Rectal smooth muscle tissue (tissue), 1 donor: ENCODE data around the gene KDM1B.
"Not testable (repeated sequence)": the region's sequence is repeated elsewhere in the genome, so short reads cannot be mapped to it uniquely, and the experiment has no call there.

Experiments
- H3K27ac ChIP-seq: one replicate; pipeline ENCODE4 v1.7.0; 2013; ENCODE audit warnings: low read depth, low read length, inconsistent platforms
- H3K27me3 ChIP-seq: one replicate; pipeline ENCODE4 v1.7.0; 2013; ENCODE audit warnings: low read length; ENCODE audit not compliant: control insufficient read depth, insufficient read depth
- H3K36me3 ChIP-seq: one replicate; pipeline ENCODE4 v1.7.0; 2013; ENCODE audit warnings: low read length; ENCODE audit not compliant: control insufficient read depth, insufficient read depth
- H3K4me1 ChIP-seq: one replicate; pipeline ENCODE4 v1.7.0; 2013; ENCODE audit warnings: low read length; ENCODE audit not compliant: control insufficient read depth, insufficient read depth
- H3K4me3 ChIP-seq: one replicate; pipeline ENCODE4 v1.7.0; 2013; ENCODE audit warnings: low read length
- H3K9ac ChIP-seq: one replicate; pipeline ENCODE4 v1.7.0; 2013; ENCODE audit warnings: low read length

The KDM1B gene

DNA sequence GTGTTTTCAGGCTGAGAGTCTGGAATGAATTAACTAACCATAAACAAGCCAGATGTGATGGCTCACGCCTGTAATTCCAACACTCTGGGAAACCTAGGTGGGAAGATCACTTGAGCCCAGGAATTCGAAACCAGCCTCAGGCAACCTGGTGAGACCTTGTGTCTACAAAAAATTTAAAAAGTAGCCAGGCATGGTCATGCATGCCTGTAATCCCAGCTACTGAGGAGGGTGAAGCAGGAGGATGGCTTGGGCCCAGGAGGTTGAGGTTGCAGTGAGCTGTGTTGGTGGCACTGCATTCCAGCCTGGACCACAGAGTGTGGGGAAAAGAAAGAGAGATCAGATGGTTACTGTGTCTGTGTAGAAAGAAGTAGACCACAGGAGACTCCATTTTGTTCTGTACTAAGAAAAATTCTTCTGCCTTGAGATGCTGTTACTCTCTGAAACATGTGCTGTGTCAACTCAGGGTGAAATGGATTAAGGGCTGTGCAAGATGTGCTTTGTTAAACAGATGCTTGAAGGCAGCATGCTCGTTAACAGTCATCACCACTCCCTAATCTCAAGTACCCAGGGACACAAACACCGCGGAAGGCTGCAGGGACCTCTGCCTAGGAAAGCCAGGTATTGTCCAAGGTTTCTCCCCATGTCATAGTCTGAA lies 71.4 kb downstream of the KDM1B start:
- not testable (repeated sequence) for H3K4me1 ChIP-seq, H3K36me3 ChIP-seq, H3K27me3 ChIP-seq, H3K27ac ChIP-seq, H3K4me3 ChIP-seq, H3K9ac ChIP-seq

DNA sequence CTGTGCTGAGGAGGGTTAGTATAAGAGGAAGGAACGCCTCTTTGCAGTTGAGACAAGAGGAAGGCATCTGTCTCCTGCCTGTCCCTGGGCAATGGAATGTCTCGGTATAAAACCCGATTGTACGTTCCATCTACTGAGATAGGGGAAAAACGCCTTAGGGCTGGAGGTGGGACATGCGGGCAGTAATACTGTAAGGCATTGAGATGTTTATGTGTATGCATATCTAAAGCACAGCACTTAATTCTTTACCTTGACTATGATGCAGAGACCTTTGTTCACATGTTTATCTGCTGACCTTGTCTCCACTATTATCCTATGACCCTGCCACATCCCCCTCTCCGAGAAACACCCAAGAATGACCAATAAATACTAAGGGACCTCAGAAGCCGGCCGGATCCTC lies 71.9 kb downstream of the KDM1B start:
- H3K36me3 ChIP-seq, H3K27ac ChIP-seq, H3K4me1 ChIP-seq: not testable (repeated sequence)

DNA sequence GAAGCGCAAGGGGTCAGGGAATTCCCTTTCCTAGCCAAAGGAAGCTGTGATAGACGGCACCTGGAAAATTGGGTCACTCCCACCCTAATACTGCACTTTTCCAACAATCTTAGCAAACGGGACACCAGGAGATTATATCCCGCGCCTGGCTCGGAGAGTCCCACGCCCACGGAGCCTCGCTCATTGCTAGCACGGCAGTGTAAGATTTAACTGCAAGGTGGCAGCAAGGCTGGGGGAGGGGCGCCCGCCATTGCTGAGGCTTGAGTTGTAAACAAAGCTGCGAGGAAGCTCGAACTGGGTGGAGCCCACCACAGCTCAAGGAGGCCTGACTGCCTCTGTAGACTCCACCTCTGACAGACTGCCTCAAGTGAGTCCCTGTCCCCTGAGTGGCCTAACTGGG lies 73.4 kb downstream of the KDM1B start:
- not testable (repeated sequence) for H3K4me1 ChIP-seq, H3K9ac ChIP-seq, H3K36me3 ChIP-seq, H3K27me3 ChIP-seq, H3K27ac ChIP-seq, H3K4me3 ChIP-seq

More for the DNA sequence above, 71.9 kb downstream of the KDM1B start:
- H3K4me3 ChIP-seq, H3K9ac ChIP-seq, H3K27me3 ChIP-seq: not testable (repeated sequence)

DNA sequence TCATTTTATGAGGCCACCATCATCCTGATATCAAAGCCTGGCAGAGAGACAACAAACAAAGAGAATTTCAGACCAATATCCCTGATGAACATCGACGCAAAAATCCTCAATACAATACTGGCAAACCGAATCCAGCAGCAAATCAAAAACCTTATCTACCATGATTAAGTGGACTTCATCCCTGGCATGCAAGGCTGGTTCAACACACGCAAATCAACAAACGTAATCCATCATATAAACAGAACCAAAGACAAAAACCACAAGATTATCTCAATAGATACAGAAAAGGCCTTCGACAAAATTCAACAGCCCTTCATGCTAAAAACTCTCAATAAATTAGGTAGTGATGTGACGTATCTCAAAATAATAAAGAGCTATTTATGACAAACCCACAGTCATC lies 76.6 kb downstream of the KDM1B start:
- not testable (repeated sequence) for H3K27ac ChIP-seq, H3K27me3 ChIP-seq, H3K4me3 ChIP-seq, H3K9ac ChIP-seq, H3K4me1 ChIP-seq
- peaks cover 14% of the 10 kb centered on the region for H3K36me3 ChIP-seq

DNA sequence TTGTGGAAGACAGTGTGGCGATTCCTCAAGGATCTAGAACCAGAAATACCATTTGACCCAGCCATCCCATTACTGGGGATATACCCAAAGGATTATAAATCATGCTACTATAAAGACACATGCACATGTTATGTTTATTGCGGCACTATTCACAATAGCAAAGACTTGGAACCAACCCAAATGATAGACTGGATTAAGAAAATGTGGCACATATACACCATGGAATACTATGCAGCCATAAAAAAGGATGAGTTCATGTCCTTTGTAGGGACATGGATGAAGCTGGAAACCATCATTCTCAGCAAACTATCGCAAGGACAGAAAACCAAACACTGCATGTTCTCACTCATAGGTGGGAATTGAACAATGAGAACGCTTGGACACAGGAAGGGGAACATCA lies 78.5 kb downstream of the KDM1B start:
- peaks cover 13% of the 10 kb centered on the region for H3K36me3 ChIP-seq
- not testable (repeated sequence) for H3K27ac ChIP-seq, H3K4me3 ChIP-seq, H3K4me1 ChIP-seq, H3K9ac ChIP-seq, H3K27me3 ChIP-seq

DNA sequence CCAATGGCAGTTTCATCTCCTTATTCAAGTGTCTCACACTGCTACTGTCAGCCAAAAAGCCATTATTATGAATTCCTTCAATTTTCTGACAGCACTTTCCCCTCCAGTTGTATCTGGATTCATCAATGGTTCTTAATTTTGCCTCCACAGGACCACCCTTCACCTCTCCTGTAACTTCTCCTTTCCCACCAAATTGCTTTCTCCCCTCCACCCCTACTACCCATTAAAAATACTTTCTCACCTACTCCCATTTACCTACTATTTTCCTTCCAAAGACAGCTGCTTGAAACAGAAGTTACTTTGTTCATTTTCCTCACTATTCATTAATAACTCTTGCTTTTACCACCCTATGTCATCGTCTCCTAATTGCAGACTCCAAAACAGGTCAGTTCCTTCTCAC lies 79.3 kb downstream of the KDM1B start:
- Histone ChIP-seq H3K4me3 (no peak overlapping the region), H3K9ac (no peak overlapping the region), H3K27me3 (no peaks in the 10 kb centered on the region), H3K27ac (no peak overlapping the region), H3K36me3 (peaks cover 11% of the 10 kb centered on the region), H3K4me1 (no peaks in the 10 kb centered on the region)

DNA sequence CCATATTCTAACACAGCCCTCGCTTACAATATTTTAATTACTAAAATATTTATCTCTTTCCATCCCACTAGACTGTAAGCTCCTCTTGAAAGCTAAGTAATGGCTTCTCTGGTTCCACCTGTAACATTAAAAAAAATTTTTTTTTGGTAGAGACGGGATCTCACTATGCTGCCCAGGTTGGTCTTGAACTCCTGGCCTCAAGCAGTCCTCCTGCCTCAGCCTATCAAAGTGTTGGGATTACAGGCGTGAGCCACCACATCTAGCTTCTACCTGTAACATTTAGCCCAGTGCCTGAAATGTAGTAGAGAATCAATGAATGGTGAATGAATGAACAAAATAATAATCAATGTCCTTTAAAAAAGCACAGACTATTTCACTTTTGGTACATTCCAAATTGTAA lies 80.3 kb downstream of the KDM1B start:
- H3K9ac ChIP-seq = no peak overlapping the region
- H3K27me3 ChIP-seq = no peaks in the 10 kb centered on the region
- H3K4me3 ChIP-seq = no peak overlapping the region
- H3K27ac ChIP-seq = no peak overlapping the region
- H3K4me1 ChIP-seq = no peaks in the 10 kb centered on the region
- peaks cover 11% of the 10 kb centered on the region for H3K36me3 ChIP-seq

DNA sequence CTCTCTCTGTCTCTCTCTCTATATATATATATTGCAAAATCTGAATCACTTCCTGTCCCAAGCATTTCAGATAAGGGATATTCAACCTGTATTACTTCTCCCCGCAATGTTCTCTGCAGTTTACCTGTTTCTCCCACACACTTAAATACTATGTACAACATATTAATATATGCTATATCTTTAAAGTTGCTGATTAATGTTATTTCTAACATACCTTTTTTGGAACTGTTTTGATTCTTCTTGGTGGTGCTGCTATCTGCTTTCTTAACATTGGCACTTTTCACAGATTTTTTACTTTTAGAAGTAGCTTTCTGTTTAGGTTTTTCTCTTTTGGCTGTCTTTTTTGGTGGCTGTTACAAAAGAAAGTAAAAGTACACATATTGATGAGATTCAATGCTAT lies 81.9 kb downstream of the KDM1B start:
- Histone ChIP-seq H3K27me3 (no peaks in the 10 kb centered on the region), H3K36me3 (peaks cover 11% of the 10 kb centered on the region), H3K27ac (no peak overlapping the region), H3K4me1 (peaks cover 3% of the 10 kb centered on the region), H3K4me3 (no peak overlapping the region), H3K9ac (no peak overlapping the region)

DNA sequence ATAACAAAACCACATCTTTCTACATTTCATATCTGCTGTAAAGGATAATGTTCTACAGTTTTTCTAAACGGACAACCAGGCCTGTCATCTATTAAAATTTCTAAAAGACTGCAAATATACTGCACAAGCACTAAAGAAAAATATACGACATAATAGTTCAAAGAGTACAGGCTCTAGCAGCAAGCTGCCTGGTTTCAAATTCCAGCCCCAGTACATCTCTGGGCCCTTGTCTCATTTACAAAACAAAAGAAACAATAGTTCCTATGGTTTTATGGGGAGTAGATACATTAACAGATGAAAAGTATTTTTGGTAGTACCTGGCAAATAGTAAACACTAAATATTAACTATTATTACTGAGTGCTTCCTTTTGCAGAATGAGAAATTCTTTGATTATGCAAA lies 85.0 kb downstream of the KDM1B start:
- Histone ChIP-seq H3K4me3 (no peak overlapping the region), H3K27ac (no peak overlapping the region), H3K4me1 (peaks cover 4% of the 10 kb centered on the region), H3K36me3 (peaks cover 7% of the 10 kb centered on the region), H3K27me3 (no peaks in the 10 kb centered on the region), H3K9ac (no peak overlapping the region)

DNA sequence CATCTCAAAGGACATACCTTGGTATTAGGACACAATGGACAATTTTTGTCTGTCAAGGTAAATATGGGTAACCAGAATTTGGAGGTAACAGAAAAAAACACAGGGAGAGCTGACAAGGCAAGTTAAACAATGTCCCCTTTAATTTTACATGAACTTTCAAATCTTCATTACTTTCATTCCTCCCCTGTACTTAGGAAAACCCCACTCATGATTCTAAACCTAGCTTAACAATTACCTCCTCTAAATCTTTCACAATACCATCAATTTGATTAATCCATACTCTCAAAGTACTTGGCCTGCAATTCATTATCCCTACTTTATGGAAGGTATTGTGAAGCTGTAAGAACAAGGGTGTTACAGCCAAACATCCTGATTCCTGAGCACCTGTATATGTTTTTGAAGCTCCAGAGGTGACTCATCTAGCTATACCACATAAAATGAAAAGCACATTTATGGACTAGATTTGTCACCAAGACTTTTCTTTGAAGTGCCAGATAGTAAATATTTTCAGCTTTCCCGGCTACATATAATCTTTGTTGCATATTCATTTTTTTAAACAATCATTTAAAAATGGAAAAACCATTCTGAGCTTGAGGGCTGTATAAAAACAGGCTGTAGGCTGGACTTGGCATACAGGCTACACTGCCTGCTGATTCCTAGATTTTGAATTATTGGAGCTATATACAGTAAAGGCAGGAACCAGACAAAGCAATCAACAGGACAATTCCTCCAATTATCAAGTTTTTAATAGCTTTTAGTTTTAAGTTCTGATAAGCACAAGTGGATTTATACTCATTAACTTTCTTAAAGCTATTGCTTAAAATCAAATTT lies 86.2 kb downstream of the KDM1B start:
- peaks cover 4% of the 10 kb centered on the region for H3K4me1 ChIP-seq
- H3K27ac ChIP-seq = no peak overlapping the region
- no peaks in the 10 kb centered on the region for H3K27me3 ChIP-seq
- H3K9ac ChIP-seq = no peak overlapping the region
- no peak overlapping the region for H3K4me3 ChIP-seq
- H3K36me3 ChIP-seq = peaks cover 3% of the 10 kb centered on the region

DNA sequence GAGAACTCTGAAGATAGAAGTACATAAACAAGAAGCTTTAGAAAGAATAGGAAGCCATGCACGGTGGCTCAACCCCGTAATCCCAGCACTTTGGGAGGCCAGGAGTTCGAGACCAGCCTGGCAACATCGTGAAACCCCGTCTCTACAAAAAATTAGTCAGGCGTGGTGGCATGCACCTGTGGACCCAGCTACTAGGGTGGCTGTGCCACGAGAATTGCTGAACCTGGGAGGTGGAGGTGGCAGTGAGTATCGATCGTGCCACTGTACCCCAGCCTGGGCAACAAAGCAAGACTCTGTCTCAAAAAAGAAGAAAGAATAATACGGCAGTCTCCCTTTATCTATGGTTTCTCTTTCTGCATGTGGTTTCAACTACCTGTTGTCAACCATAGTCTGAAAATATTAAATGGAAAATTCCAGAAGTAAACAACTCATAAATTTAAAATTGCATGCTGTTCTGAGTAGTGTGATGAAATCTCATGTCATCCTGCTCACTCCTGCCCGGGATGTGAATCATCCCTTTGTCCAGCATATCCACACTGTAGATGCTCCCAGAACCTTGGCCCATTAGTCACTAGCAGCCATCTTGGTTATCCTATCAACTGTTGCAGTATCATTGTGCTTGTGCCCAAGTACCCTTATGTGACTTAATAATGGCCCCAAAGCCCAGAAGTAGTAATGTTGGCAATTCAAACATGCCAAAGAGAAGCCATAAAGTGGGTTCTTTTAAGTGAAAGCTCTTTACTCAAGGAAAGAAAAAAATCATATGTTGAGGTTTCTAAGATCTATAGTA lies 87.0 kb downstream of the KDM1B start:
- H3K36me3 ChIP-seq = no peaks in the 10 kb centered on the region
- H3K4me3 ChIP-seq = no peak overlapping the region
- H3K27ac ChIP-seq = no peak overlapping the region
- H3K27me3 ChIP-seq = no peaks in the 10 kb centered on the region
- no peak overlapping the region for H3K9ac ChIP-seq
- H3K4me1 ChIP-seq = peaks cover 4% of the 10 kb centered on the region

DNA sequence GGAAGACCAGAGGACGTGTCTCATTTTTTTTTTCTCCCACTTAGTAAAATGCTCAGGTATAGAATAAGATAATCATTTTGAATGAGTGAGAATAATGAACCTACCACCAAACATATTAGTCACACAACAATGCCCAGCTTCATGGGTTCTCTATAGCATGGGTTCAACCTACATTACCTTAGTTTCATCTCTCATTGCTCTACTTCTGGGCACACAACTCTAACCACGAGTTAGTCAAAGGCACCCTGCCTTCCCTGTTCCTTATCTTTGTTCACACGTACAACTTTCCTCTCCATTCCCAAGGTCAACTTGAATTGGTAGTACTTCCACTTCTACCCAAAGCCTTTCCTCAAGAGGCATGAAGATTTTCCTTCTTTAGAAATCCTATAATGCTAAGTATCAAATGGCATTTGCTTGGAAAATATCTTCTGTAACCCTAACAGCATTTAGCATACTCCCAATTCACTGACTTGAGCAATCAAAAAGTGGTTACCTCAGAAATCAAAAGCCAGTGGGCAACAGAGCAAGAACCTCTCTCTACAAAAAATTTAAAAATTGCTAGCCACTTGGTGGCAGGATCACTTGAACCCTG lies 88.2 kb downstream of the KDM1B start:
- Histone ChIP-seq H3K27ac (no peak overlapping the region), H3K27me3 (no peaks in the 10 kb centered on the region), H3K4me1 (peaks cover 4% of the 10 kb centered on the region), H3K36me3 (no peaks in the 10 kb centered on the region), H3K9ac (no peak overlapping the region), H3K4me3 (no peak overlapping the region)
